Caco-2 (cell line): ENCODE results near the gene HUS1. TPM values are rescaled to one million over a fixed set of nuclear protein-coding genes. Genes with fewer than 3 reads are reported as not detected.

Source experiments
- BruUV-seq: library from RNA; stranded (reverse); fragments of 400-500 nt; replicated peaks from 2 replicates; lab custom pipeline; 2021; lab: Mats Ljungman, UMichigan
- CTCF ChIA-PET: fragments of 300-600 bp; sonication (Branson Sonifier 250); formaldehyde crosslinking; loops from one replicate; lab custom pipeline; 2022; ENCODE audit warnings: antibody characterized with exemption; lab: Charles Lee
- POLR2A ChIA-PET: fragments of 300-600 bp; sonication (Branson Sonifier 250); formaldehyde crosslinking; loops from one replicate; lab custom pipeline; 2022; ENCODE audit warnings: antibody characterized with exemption; lab: Charles Lee
- DNase-seq, 2 experiments: peaks; one replicate each; pipeline versions ENCODE4 v3.0.0 to v3.0.0-alpha.2; 2020 to 2022
- H3K27me3 ChIP-seq: replicated peaks from 2 replicates; pipeline ENCODE4 v1.6.0; 2011; ENCODE audit warnings: low read length; ENCODE audit not compliant: control insufficient read depth, insufficient read depth
- H3K36me3 ChIP-seq: 2 replicates; pipeline ENCODE4 v1.5.1; 2011; ENCODE audit warnings: low read length; ENCODE audit not compliant: control insufficient read depth, insufficient read depth
- H3K4me1 ChIP-seq: fragments of 250-450 bp; sonication (Bioruptor Pico); 2 replicates; pipeline ENCODE4 v1.5.1; 2020; ENCODE audit warnings: mild to moderate bottlenecking
- H3K4me3 ChIP-seq: 2 replicates; pipeline ENCODE4 v1.5.1; 2011; ENCODE audit warnings: low read depth, mild to moderate bottlenecking, control low read depth, low read length
- H3K9me3 ChIP-seq: fragments of 250-450 bp; sonication (Bioruptor Pico); 2 replicates; pipeline ENCODE4 v1.5.1; 2020; ENCODE audit warnings: mild to moderate bottlenecking, moderate library complexity
- H3K27ac Mint-ChIP-seq: one replicate; pipeline ENCODE4 v1.8.0; 2022; ENCODE audit warnings: mixed read lengths; ENCODE audit not compliant: unreplicated experiment
- H3K27me3 Mint-ChIP-seq: one replicate; pipeline ENCODE4 v1.8.0; 2022; ENCODE audit warnings: mixed read lengths; ENCODE audit not compliant: insufficient read depth, unreplicated experiment
- H3K36me3 Mint-ChIP-seq: one replicate; pipeline ENCODE4 v1.8.0; 2022; ENCODE audit warnings: mild to moderate bottlenecking, mixed read lengths; ENCODE audit not compliant: insufficient read depth, unreplicated experiment
- H3K4me1 Mint-ChIP-seq: one replicate; pipeline ENCODE4 v1.8.0; 2022; ENCODE audit warnings: low read depth, mixed read lengths; ENCODE audit not compliant: unreplicated experiment
- H3K4me3 Mint-ChIP-seq: one replicate; pipeline ENCODE4 v1.8.0; 2022; ENCODE audit warnings: mild to moderate bottlenecking, moderate library complexity, mixed read lengths; ENCODE audit not compliant: unreplicated experiment
- H3K9me3 Mint-ChIP-seq: one replicate; pipeline ENCODE4 v1.8.0; 2022; ENCODE audit warnings: mixed read lengths; ENCODE audit not compliant: unreplicated experiment
- intact Hi-C: fragments of 100-400 bp; cut with micrococcal nuclease; formaldehyde crosslinking; loops from one replicate; pipeline ENCODE4 v1.10.0; 2022; ENCODE audit not compliant: unreplicated experiment
- total RNA-seq: library from RNA; stranded (reverse); gene quantifications from 2 replicates; pipeline ENCODE4 v1.2.3, GENCODE V29; 2022
- TF ChIP-seq, protein P1 (sequence below), 2 experiments: fragments of 200-600 bp in 1 of 2; IDR thresholded peaks; 1 replicate in 1 of 2; 2 replicates in 1 of 2; pipeline versions ENCODE4 v1.5.1 to v1.8.0; 2011 to 2022; ENCODE audit warnings: antibody characterized with exemption in 1 of 2, control low read depth in 1 of 2, inconsistent platforms in 1 of 2, low read depth in 1 of 2, low read length in 1 of 2, mild to moderate bottlenecking in 1 of 2, moderate library complexity in 1 of 2; ENCODE audit not compliant: insufficient read depth in 1 of 2, severe bottlenecking in 1 of 2, unreplicated experiment in 1 of 2

Gene HUS1
- total RNA-seq, 1 experiment from 2014 or later, result 32.3 TPM

DNA sequence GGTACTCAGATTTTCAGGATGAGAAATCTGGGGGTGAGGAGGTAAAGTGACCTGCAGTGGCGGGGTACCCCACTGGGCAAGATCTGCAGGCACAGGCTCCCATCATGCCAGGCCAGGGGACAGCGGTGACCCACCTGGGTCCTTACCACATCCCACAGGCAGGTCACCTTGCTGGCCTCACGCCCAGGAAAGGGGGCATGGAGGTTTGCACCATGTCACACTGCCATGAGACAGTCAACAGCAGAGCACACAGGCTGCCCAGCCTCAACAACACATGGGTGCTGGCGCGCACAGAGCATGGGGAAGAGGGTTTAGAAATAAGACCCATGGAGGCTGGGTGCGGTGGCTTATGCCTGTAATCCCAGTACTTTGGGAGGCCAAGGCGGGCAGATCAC lies 32.1 kb downstream of the HUS1 start:
- CTCF ChIA-PET, result interaction anchor here (1.7 kb wide), 1 partner anchor 21 kb away, joined by 11 read pairs; no protein-coding TSS in a partner anchor
- H3K4me1 ChIP-seq, result peaks cover 33% of the 10 kb centered on the region
- H3K9me3 Mint-ChIP-seq, result no peaks in the 10 kb centered on the region
- no peak overlapping the region for H3K4me3 Mint-ChIP-seq
- TF ChIP-seq, protein P1, sequence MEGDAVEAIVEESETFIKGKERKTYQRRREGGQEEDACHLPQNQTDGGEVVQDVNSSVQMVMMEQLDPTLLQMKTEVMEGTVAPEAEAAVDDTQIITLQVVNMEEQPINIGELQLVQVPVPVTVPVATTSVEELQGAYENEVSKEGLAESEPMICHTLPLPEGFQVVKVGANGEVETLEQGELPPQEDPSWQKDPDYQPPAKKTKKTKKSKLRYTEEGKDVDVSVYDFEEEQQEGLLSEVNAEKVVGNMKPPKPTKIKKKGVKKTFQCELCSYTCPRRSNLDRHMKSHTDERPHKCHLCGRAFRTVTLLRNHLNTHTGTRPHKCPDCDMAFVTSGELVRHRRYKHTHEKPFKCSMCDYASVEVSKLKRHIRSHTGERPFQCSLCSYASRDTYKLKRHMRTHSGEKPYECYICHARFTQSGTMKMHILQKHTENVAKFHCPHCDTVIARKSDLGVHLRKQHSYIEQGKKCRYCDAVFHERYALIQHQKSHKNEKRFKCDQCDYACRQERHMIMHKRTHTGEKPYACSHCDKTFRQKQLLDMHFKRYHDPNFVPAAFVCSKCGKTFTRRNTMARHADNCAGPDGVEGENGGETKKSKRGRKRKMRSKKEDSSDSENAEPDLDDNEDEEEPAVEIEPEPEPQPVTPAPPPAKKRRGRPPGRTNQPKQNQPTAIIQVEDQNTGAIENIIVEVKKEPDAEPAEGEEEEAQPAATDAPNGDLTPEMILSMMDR (IDR thresholded peaks at IDR 0.05; ENCODE audit: insufficient read depth in 1 of 2, low read depth in 1 of 2, low read length in 1 of 2, severe bottlenecking in 1 of 2, unreplicated experiment in 1 of 2), result no peak
- BruUV-seq, result no TSS peak
- peaks cover 45% of the 10 kb centered on the region for H3K4me1 Mint-ChIP-seq
- H3K27me3 ChIP-seq, result no peaks in the 10 kb centered on the region
- H3K4me3 ChIP-seq, result no peak overlapping the region
- POLR2A ChIA-PET, result no interaction called here
- no peaks in the 10 kb centered on the region for H3K36me3 ChIP-seq
- H3K27ac Mint-ChIP-seq, result no peak overlapping the region
- no peak for DNase-seq
- intact Hi-C loops, result no loop called here
- H3K9me3 ChIP-seq, result no peaks in the 10 kb centered on the region
- no peaks in the 10 kb centered on the region for H3K36me3 Mint-ChIP-seq
- no peaks in the 10 kb centered on the region for H3K27me3 Mint-ChIP-seq

DNA sequence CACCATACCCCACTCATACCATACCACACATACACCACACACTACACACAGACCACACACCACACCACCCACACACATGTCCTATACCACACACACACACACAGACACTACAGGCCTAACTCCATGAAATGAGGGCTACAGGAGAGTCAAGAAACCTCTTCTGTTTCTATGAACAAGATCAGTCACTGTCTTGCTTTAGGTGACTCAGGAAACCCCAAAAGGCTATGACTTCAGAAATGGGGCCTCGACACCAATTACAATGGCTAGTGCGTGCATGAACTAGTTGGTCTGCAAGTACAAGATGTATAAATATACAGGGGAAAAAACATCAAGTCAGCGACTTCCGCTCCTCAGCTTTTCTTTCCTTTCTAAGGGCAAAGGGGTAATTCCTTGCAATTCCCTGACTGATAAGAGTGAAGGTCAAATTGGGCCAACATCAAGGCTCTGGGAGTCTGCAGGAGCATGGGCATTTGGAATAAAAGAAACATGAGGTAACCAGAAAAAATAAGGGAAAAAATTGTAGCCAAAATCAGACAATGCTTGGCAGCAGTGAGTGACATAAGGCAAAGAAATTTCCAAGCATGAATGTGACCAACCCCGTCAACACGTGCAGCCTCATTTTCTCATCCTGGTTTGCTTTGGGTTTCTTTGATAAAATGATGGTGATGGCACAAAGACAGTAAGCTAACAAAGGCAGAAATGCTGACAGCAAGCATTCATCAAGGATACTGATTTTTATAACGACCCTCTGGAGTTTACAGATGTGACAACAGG lies 32.6 kb downstream of the HUS1 start:
- Histone ChIP-seq H3K27me3 (no peaks in the 10 kb centered on the region), H3K4me1 (peaks cover 28% of the 10 kb centered on the region), H3K9me3 (no peaks in the 10 kb centered on the region), H3K36me3 (no peaks in the 10 kb centered on the region), H3K4me3 (no peak overlapping the region)
- POLR2A ChIA-PET, result no interaction called here
- CTCF ChIA-PET, result interaction anchor here (0.6 to 1.7 kb wide), 2 partner anchors 22 to 292 kb away, joined by 3 to 11 read pairs; no protein-coding TSS in a partner anchor
- no TSS peak for BruUV-seq
- Mint-ChIP-seq H3K4me1 (peaks cover 41% of the 10 kb centered on the region), H3K27ac (no peak overlapping the region), H3K36me3 (no peaks in the 10 kb centered on the region), H3K4me3 (no peak overlapping the region), H3K27me3 (no peaks in the 10 kb centered on the region), H3K9me3 (no peaks in the 10 kb centered on the region)
- no peak for DNase-seq
- intact Hi-C loops, result no loop called here
- TF ChIP-seq, protein P1 (IDR thresholded peaks at IDR 0.05; ENCODE audit: insufficient read depth in 1 of 2, low read depth in 1 of 2, low read length in 1 of 2, severe bottlenecking in 1 of 2, unreplicated experiment in 1 of 2), result no peak

DNA sequence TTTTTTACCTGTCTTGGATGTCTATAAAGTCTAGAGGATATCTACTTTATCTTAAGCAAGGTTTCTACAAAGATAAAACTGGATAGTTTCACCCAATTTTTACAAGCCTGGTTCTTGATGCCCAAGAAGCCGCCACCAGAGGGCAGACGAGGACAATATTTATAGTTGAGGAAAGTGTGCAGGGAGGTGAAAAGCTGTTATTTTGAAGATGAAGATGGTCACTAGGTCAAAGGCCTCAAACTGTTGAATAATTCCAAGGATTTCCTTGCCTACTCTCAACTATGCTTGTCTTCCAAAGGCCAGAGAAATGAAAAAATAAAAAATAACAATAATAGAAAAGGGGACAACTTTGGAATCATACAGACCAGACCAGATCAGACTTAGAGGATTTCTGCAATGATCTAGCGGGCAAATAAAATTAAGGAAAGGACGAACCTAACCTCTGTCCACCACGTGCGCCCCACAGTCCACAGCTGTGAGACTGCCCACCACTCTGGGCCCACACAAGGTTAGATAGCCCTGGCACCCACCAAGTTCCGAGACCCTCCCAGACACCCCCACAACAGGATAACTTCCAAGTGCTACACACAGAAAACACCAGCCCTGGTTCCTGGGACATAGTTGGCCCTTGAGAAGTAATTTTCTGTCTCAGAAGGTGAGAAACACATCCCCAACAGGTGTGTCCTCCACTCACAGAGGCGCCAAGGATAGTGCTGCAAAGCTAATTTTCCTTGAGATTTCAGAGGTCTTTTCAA lies 34.0 kb downstream of the HUS1 start:
- intact Hi-C loops, result loop anchor here (1.0 kb wide), 3 partner anchors 24 to 209 kb away; no protein-coding TSS in a partner anchor
- Mint-ChIP-seq H3K9me3 (no peaks in the 10 kb centered on the region), H3K4me3 (no peak overlapping the region), H3K4me1 (peaks cover 30% of the 10 kb centered on the region), H3K36me3 (no peaks in the 10 kb centered on the region), H3K27ac (no peak overlapping the region), H3K27me3 (no peaks in the 10 kb centered on the region)
- no TSS peak for BruUV-seq
- Histone ChIP-seq H3K36me3 (no peaks in the 10 kb centered on the region), H3K27me3 (no peaks in the 10 kb centered on the region), H3K4me3 (no peak overlapping the region), H3K9me3 (no peaks in the 10 kb centered on the region), H3K4me1 (peaks cover 15% of the 10 kb centered on the region)
- TF ChIP-seq, protein P1 (IDR thresholded peaks at IDR 0.05; ENCODE audit: insufficient read depth in 1 of 2, low read depth in 1 of 2, low read length in 1 of 2, severe bottlenecking in 1 of 2, unreplicated experiment in 1 of 2), result peak; percentile 74 to 77
- POLR2A ChIA-PET, result interaction anchor here (0.6 to 1.3 kb wide), 2 partner anchors 23 to 27 kb away, joined by 3 to 5 read pairs; no protein-coding TSS in a partner anchor
- peak; percentile 67 to 78 for DNase-seq
- CTCF ChIA-PET, result interaction anchor here (0.5 to 2.1 kb wide), 12 partner anchors 19 to 679 kb away, joined by 3 to 67 read pairs (median 4); no protein-coding TSS in a partner anchor
